ENCODE data around the gene SELPLG.
A peak's percentile ranks its signal among the peaks of the same experiment; 100 is the strongest.
"Not testable (repeated sequence)": the region's sequence is repeated elsewhere in the genome, so short reads cannot be mapped to it uniquely, and the experiment has no call there.

SELPLG gene, protein sequence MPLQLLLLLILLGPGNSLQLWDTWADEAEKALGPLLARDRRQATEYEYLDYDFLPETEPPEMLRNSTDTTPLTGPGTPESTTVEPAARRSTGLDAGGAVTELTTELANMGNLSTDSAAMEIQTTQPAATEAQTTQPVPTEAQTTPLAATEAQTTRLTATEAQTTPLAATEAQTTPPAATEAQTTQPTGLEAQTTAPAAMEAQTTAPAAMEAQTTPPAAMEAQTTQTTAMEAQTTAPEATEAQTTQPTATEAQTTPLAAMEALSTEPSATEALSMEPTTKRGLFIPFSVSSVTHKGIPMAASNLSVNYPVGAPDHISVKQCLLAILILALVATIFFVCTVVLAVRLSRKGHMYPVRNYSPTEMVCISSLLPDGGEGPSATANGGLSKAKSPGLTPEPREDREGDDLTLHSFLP

DNA sequence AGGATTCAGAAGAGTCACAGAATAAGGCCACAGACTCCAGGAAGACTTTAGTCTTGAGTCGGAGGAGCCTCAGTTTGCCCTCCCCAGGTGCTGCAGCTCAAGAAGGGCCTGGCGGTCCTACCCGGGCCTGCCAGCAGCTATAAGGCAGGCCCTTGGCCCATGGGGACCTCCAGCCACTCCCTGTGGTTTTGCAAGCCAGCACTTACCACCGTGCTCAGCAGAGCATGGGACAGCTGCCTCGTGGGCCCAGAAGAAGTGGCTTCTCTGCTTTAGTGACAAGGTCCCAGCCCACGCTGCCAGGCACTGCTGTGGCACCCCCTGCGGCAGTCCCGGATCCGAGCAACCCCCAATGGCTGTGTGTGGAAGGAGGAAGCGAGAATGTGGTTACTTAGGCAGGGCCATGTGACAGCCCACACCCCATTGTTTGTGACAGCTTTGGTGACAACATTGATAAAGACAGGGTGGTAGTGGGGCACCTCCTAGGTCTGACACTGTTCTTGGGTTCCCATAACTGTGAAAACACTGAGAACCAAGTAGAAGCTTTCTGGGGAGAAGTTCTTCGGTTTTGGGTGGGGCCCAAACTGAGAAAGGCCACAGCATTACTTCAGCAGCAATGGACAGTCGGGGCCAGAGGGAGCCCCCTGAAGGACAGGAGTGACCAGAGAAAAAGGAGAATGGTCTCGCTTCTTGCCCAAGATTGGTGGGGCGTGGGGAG, at the start of gene SELPLG:
Gene SELPLG, minus strand, starts transcription at position 361 of the 715 bp plus-strand sequence. CDS start 9,587 bp downstream, outside the sequence.
- DNase-seq = peak; percentile 94

DNA sequence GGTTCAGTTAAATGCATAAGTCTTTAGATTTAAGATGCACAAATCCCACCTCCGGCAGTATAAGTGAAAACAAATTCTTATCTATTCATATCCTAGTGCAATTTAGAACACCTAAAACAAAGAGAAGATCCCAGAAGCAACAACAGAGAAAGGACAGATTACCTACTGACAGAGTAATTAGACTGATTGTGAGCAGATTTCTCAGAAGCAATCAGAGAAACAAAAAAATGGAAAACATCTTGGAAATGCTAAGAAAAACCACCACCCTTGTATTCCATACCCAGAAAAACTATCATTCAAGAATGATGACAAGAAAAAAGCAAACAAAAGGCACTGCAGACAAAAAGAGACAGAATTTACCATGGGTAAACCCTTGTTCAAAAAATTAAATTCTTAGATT, 47.6 kb upstream of the SELPLG start:
- DNase-seq = no peak

DNA sequence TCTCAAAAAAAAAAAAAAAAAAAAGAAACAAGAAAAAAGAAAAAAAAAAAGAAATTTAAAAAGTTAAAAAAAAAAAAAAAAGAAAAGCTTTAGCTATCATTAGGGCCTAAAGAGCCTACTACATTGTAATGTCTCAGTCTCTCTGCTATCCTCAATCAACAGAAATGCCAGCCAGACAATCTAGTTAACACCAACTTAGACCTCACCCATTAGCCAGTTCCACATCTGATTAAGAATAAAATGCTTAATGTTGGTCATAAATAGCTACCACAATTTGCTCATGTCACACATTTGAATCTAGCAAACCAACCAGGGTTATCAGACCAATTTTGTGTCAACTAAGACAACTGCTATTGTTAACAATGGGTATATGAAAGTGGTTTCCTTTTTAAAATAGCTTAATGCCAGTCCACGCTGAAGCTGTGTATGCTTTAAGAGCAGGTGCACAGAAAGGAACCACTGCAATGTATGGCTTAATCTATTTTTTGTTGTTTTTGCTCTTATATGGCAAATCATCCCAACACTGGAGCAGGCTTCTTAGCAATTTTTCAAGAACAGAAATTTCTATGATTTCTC, 45.5 kb upstream of the SELPLG start:
- no peak for DNase-seq

DNA sequence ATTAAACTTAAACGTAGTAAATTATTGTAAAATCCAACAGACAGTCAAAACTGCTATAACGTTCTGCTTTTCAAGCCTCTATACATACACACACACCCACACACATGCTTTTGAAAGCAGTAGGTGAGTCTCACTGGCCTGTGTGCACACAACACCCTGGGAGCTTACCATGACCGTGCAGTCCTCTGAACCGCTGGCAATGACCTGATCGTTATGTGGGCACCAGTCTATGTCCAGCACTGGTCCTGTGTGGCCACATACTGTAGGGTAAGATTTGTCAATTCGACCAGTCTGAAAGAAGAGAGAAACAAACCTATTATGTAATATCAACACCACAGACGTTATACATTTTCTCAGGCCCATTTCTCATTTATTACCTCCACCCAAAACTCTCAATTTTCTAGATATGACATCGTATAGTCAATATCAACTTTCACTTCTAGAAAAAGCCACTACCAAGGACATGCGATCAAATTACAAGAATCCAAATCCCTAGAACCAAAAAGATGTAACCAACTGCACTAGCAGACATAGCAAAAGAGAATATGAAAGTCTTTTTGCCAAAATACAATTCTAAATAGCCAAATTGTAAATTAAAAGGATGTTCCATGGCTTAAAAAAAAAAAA, 44.5 kb upstream of the SELPLG start:
- DNase-seq = peak; percentile 41

DNA sequence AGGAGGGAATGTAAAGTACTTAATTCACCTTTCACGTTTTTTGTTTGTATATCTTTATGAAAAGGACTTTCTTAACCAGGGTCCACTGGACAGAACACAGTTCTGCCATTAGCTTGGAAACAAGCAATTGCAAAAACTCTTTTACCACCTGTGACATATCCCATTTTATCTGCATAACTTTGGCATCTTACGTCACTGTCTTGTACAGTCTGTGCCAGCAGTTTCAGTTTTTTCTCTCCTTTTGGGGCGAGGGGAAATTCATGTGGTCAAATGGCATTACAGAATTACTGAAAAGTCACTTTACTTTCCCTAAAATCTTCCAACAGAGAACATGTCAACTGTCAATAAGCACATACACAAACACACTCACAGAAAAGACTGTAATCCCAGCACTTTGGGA, 43.7 kb upstream of the SELPLG start:
- no peak for DNase-seq

DNA sequence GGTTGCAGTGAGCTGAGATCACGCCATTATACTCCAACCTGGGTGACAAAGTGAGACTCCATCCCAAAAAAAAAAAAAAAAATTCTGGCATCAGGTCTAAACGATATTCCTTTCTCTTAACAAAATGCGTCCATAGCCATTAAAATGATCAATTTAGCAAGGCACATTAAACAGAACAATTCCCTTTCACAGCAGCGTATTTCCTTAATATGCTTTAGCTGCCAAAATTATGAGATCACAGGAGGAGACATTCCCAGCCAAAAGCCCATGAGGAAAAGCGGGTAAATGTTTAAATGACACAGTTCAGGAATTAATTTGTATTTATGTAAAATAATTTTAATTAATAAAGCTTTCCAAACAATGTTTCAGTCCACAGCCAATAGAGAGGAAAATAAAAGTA, 43.0 kb upstream of the SELPLG start:
- DNase-seq = no peak

DNA sequence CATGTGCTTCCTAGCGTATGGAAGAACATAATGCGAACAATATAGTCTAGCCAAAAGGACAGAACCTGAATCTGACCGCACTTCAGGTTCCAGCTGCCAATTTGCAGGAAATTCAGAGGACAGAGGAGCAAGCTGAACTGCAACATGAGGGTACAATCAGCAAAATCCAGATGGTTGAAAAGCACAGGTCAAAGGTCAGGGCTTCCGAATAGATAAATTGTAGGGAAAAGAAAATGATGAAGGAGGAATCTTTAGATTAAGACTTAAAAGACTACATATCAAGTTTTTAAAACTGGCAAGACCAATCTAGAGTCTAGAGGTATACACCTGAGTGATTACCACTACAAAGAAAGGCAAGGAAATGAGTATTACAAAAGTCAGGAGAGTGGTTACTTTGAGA, 42.1 kb upstream of the SELPLG start:
- DNase-seq = no peak

DNA sequence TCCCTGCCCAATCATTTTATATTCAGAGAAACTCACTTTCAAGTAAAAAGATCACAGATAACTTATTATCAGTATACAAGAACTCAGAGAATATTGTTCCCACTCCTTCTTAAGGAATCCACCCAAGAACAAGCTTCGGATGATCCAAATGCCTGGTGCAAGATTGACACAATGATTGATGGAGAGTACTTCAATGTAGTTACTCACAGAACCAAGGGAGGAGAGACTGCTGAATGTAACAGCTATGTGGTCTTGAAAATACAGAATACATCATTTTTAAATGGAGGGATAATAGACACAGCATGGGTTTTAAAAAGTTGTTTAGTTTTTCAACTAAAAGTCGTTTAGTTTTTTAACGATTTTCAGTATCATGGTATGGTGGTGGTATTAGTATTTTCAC, 38.4 kb upstream of the SELPLG start:
- DNase-seq = no peak

DNA sequence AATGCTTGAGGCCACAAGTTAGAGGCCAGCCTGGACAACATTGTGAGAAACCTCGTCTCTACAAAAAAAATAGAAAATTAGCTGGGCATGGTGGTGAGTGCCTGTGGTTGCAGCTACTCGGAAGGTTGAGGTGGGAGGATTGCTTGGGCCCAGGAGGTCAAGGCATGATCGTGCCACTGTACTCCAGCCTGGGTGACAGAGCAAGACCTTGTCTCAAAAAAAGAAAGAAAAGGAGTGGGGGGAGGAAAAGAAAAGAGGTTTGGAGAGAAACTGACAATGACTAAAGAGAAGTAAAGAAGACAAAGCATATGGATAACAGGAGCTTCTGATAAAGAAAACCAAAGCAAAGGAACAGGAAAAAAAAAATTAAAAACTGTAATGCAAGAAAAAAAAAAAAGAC, 37.4 kb upstream of the SELPLG start:
- DNase-seq = no peak

DNA sequence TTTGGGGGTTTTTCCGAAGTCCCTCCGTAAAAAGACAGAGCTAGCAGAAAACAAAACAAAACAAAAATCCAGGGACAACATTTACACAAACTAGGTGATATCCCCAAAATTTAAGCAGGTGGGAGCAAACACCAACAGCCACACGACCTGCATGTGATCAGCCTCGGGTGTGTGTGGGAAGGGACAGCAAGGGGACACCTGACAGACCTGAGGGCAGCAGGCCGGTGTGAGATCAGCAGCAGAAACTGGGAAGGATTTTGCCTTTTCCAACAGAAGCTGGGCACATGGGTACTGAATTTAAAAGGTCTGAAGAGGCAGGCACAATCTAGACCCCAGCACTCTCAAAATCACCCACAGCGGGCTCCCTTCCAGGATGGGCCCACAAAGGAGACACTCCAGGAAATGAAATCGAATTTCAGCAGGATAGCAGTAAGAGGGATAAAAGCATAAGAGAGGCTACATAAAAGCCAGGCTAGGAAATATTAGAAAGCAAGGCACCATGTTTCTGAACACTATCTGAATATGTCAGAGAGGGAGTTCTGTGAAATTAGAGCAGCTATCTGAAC, 36.5 kb upstream of the SELPLG start:
- no peak for DNase-seq

DNA sequence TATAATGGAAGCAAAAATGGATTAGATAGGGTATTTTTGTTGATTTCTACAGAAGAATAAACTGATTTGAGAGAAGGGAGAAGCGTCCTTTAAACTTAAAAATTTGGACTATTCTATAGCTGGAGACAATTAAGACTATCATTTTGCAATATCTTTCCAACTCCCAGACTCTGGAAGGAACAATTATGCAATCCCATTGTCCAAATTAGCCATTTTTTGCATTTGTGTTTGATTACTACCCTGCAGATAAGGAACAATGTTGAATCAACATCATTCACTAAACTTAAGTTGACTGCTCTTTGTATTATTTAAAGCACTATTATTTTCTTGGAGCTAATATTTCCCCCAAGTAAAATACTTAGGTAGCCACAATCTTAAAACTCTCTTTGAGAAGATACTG, 34.8 kb upstream of the SELPLG start:
- DNase-seq = no peak

DNA sequence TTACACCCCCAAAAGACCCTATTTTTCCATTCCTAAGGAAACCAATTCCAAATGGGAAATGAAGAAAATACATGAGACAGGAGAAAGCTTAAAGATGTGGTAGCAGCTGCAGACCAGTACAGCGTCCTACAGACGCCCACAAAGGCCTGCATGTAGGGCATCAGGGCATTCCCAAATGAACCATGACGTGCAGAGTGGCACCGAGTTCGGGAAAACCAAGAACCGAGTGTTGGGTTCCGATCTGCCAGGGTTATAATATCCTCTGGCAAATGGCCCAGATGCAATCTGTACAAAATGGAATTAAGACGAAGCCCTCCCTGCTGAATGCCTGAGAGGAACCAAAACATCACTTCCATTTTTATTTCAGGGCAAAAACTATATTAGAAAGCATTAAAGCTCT, 34.4 kb upstream of the SELPLG start:
- DNase-seq = no peak

DNA sequence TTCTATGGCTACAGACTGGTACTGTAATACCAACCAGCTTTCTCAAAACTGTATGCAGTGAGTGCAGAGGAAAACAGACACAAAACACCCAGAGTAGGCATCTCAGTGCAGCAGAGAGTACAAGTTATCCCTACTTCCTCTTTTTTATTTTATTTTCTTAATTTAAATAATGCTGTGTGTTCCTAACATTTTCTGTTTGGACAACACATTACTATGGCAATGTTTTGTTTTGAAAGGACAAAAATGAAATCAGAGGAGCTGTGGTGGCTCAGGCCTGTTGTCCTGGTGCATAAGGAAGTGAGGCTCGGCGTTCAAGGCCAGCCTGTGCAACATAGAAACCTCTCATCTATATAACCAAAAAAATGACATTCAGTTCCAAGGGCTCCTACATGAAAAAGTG, 33.7 kb upstream of the SELPLG start:
- no peak for DNase-seq

DNA sequence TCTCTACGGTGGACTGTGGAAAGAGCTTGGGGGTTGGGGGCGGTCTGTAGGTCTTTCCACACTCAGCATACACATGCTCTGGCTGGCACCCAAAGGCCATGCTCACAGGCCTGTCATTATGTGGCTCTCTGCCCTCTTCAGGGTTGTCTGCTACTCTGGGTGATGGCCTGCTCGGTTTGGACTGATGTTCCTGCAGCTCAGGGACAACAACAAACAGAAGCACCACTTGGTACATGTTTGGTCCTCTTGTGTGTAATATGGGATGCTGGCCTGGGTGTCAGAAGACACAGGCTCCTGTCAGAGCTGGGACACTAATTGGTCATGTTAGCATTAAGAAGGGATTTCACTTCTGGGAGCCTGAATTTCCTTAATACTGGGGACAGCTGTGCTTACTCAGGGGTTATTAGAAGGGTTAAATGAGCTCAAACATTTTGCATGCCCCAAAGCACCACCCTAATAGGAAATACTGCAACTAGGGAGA, 32.7 kb upstream of the SELPLG start:
- no peak for DNase-seq

DNA sequence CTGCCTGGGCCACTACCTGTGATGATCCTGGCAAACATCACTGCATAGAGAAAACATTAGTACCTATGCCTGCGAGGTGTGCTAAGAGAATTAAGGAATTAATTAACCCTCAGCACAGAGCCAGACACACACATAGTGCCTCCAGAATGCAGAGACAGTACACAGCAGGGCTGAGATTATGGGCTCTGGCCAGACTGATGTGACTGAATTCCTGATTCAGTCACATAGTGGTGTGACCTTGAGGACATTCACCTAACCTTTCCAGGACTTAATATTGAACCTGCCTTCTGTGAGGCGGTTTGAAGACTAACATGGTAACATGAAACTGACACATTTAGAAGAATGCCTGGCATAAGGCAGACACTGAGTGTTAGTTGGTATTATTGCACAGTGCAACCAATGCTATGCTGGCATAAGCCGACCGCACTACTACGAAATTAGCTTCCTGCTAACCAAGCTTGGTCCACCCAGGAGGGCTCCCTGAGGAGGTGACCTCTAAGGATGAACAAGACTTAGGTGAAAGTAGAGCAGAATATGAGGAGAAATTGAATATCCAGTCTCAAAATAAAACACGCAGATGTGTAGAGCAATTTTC, 32.0 kb upstream of the SELPLG start:
- no peak for DNase-seq

DNA sequence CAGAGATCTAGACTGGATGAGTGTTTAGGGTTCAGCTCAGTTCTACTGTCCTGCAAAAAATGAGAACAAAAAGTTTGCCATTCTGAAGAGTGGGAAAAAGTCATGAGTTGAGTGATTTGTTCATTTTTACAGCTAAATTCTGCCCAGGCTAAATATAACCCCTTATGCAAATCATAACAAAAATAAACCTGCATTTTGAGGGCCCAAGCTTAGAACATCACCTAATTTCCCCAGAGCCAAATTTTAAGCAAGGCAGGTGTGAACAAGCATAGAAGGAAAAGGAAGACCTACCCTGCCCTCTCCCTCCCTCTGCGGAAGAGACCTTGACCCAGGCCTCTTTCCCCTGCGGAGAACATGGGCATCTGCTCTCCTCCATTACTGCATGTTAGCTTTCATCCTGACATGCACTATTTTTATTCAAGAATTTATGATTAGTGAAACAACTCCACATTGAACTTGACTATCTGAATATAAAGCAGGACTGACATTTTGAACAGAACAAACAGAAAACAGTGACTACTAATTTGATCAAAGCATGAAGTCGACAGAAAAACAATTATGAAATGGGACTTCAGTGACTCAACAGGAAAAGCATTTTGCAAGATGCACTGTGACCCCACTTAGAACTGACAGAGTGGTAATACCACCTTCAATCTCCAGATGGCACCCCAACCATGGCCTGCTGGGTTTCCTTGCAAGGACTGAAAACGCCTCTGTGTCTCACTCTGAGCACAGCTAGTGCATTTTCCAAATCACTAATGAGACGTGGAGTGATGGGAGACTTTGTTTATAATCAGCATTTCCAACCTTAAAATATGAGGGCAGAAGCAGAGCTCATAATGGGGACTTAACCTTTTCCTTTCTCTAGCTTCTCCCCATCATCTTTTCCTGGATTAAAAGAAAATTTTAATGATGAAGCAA, 30.9 kb upstream of the SELPLG start:
- peak; percentile 92 for DNase-seq

DNA sequence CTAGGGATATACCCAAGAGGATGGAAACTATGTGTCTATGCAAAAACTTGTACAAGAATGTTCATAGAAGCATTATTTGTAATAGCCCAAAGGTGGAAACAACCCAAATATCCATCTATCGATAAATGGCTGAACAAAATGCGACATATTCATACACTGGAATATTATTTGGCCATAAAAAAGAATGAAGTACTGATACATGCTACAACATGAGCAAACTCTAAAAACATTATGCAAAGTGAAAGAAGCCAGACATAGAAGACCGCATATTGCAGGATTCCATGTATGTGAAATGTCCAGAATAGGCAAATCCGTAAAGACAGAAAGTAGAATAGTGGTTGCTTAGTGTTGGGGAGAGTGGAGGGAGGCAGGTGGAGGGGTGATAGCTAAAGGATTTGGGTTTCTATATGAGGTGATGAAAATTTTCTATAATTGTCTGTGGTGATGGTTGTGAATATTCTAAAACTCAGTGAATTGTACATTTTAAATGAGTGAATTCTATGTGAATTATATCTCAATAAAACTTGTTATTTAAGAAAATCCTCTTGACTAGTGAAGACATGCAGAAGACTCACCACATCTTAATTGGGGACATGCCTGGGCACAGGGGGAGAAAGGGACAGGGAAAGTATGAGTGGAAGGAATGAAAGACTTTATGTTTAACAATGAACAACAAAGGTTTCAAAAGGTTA, 29.8 kb upstream of the SELPLG start:
- DNase-seq = no peak

DNA sequence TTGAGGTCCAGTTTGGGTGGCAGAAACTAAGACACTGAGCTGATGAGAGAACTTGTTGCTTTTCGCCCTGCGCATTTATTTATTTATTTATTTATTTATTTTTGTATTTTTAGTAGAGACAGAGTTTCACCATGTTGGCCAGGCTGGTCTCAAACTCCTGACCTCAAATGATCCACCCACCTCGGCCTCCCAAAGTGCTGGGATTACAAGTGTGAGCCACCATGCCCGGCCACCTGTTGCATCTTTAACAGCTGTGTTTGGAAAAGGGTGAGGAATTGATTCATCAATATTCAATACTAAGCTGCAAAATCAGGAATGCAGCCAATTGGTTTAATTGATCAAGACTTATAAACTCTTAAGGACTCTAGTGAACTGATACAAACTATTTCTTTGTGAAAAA, 24.4 kb upstream of the SELPLG start:
- DNase-seq = not testable (repeated sequence)

DNA sequence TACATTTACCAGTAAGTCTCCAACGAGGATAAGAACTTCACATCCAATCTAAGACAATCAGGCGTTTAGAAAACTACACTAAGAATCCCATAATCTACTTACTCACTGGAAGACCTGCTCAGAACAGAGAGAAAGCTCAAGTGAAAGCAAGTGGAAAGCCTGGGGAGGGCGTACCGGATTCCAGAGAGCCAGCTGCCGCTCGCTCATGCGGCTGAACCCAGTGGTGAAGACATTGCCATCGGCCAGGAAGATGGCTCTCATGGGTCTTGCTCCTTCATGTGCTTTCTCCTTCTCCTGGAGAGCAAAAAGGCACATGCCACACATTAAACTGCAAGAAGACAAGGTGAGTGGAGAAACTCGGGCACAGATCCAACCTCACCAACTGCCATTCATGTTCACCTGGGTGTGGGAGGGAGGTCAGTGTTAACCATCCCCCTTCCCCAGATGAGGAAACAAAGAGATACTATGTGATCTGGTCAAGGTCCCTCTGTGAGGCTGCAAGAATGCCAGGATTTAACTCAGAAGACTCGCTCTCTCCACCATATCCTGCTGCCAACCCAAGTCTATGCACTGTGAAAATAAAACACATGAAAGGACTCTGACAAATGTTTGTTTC, 23.5 kb upstream of the SELPLG start:
- no peak for DNase-seq

DNA sequence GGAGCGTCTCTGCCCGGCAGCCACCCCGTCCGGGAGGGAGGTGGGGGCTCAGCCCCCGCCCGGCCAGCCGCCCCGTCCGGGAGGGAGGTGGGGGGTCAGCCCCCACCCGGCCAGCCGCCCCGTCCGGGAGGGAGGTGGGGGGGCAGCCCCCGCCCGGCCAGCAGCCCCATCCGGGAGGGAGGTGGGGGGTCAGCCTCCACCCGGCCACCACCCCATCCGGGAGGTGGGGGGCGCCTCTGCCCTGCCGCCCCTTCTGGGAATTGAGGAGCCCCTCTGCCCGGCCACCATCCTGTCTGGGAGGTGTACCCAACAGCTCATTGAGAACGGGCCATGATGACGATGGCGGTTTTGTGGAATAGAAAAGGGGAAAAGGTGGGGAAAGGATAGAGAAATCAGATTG, 22.6 kb upstream of the SELPLG start:
- not testable (repeated sequence) for DNase-seq

DNA sequence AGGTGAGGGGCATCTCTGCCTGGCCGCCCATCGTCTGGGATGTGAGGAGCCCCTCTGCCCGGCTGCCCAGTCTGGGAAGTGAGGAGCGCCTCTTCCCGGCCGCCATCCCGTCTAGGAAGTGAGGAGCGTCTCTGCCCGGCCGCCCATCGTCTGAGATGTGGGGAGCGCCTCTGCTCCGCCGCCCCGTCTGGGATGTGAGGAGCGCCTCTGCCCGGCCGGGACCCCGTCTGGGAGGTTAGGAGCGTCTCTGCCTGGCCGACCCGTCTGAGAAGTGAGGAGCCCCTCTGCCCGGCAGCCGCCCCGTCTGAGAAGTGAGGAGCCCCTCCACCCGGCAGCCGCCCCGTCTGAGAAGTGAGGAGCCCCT, 22.1 kb upstream of the SELPLG start:
- DNase-seq = not testable (repeated sequence)
